CD4-positive, alpha-beta T cell treated with Interleukin-21 for 1 hour (primary cell): ENCODE data around the gene PRKN.
"Not testable (repeated sequence)": the region's sequence is repeated elsewhere in the genome, so short reads cannot be mapped to it uniquely, and the experiment has no call there.

Source experiments
- DNase-seq: peaks from one replicate; pipeline ENCODE4 v3.0.0-alpha.2; 2020

PRKN gene

GRCh38 chr6:162710419-162710818 lies 17.1 kb downstream of the PRKN start:
- DNase-seq = no peak

- no peak for DNase-seq
Observed at GRCh38 chr6:162709431-162709830, 18.1 kb downstream of the PRKN start.

- no peak for DNase-seq
Observed at GRCh38 chr6:162708971-162709370, 18.6 kb downstream of the PRKN start.

GRCh38 chr6:162706232-162706631 lies 21.3 kb downstream of the PRKN start:
- no peak for DNase-seq

GRCh38 chr6:162705736-162706135 lies 21.8 kb downstream of the PRKN start:
- DNase-seq = no peak

GRCh38 chr6:162704001-162704400 lies 23.6 kb downstream of the PRKN start:
- no peak for DNase-seq

- no peak for DNase-seq
Observed at GRCh38 chr6:162702446-162702845, 25.1 kb downstream of the PRKN start.

- DNase-seq = no peak
Observed at GRCh38 chr6:162701551-162701950, 26.0 kb downstream of the PRKN start.

- DNase-seq = no peak
Observed at GRCh38 chr6:162700966-162701365, 26.6 kb downstream of the PRKN start.

- DNase-seq = no peak
Observed at GRCh38 chr6:162699961-162700360, 27.6 kb downstream of the PRKN start.

- no peak for DNase-seq
Observed at GRCh38 chr6:162698440-162698839, 29.1 kb downstream of the PRKN start.

GRCh38 chr6:162697872-162698403 lies 29.6 kb downstream of the PRKN start:
- no peak for DNase-seq

- no peak for DNase-seq
Observed at GRCh38 chr6:162690158-162690557, 37.4 kb downstream of the PRKN start.

- no peak for DNase-seq
Observed at GRCh38 chr6:162688751-162689345, 38.7 kb downstream of the PRKN start.

- no peak for DNase-seq
Observed at GRCh38 chr6:162685586-162685985, 42.0 kb downstream of the PRKN start.

GRCh38 chr6:162684961-162685360 lies 42.6 kb downstream of the PRKN start:
- no peak for DNase-seq

GRCh38 chr6:162684052-162684451 lies 43.5 kb downstream of the PRKN start:
- no peak for DNase-seq

- DNase-seq = no peak
Observed at GRCh38 chr6:162683135-162683534, 44.4 kb downstream of the PRKN start.

- DNase-seq = no peak
Observed at GRCh38 chr6:162681447-162681846, 46.1 kb downstream of the PRKN start.

GRCh38 chr6:162680871-162681270 lies 46.7 kb downstream of the PRKN start:
- no peak for DNase-seq

GRCh38 chr6:162680367-162680766 lies 47.2 kb downstream of the PRKN start:
- no peak for DNase-seq

- no peak for DNase-seq
Observed at GRCh38 chr6:162679681-162680080, 47.9 kb downstream of the PRKN start.

- not testable (repeated sequence) for DNase-seq
Observed at GRCh38 chr6:162678896-162679295, 48.7 kb downstream of the PRKN start.

- no peak for DNase-seq
Observed at GRCh38 chr6:162675503-162675902, 52.1 kb downstream of the PRKN start.

GRCh38 chr6:162674452-162674851 lies 53.1 kb downstream of the PRKN start:
- DNase-seq = no peak
